HUES64 (cell line): ENCODE results near the gene IFT57.

Experiments
- H3K27ac ChIP-seq: 2 replicates; pipeline ENCODE4 v1.7.0; 2013; ENCODE audit warnings: low read depth, low read length, inconsistent platforms
- H3K27me3 ChIP-seq: 2 replicates; pipeline ENCODE4 v1.6.1; 2013; ENCODE audit warnings: mild to moderate bottlenecking, low read length; ENCODE audit not compliant: insufficient read depth
- H3K36me3 ChIP-seq: 2 replicates; pipeline ENCODE4 v1.6.1; 2013; ENCODE audit warnings: mild to moderate bottlenecking, low read length; ENCODE audit not compliant: insufficient read depth
- H3K4me1 ChIP-seq: 2 replicates; pipeline ENCODE4 v1.6.1; 2013; ENCODE audit warnings: mild to moderate bottlenecking, low read length, moderate library complexity; ENCODE audit not compliant: insufficient read depth
- H3K4me3 ChIP-seq: 2 replicates; pipeline ENCODE4 v1.5.1; 2013; ENCODE audit warnings: mild to moderate bottlenecking, low read length, moderate library complexity
- H3K9ac ChIP-seq: 2 replicates; pipeline ENCODE4 v1.6.1; 2013; ENCODE audit warnings: mild to moderate bottlenecking, low read depth, low read length
- H3K9me3 ChIP-seq: 2 replicates; pipeline ENCODE4 v1.6.1; 2013; ENCODE audit warnings: low read depth, low read length; ENCODE audit not compliant: insufficient read depth
- WGBS: fragments of 150-250, 120-280 bp; methylation state at CpG from one replicate; pipeline ENCODE4 v1.1.7; 2013; ENCODE audit warnings: missing lambda C conversion rate; 5-methylcytosine and 5-hydroxymethylcytosine counted together

The IFT57 gene

DNA sequence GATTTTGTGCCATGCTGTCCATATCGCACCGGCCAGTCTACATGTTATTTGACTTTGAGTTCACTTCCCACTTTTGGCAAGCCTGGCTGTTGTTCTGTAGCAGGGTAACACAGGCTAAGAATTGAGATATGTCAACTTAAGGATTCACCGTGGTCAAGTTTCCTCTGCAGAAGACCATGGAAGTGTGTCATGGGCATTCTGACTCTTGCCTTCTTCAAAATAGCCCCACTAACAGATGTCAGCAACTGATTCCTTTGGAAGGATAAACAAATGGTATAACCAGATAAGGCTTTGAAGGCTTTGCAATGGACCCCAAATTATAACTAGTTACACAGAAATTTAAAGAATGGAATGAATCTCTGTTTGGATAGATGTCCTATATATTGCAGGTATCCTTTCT is 111.3 kb downstream of the IFT57 start:
- Histone ChIP-seq H3K4me1 (no peaks in the 10 kb centered on the region), H3K4me3 (no peak overlapping the region), H3K9me3 (no peaks in the 10 kb centered on the region), H3K9ac (no peak overlapping the region), H3K36me3 (no peaks in the 10 kb centered on the region), H3K27ac (no peak overlapping the region), H3K27me3 (no peaks in the 10 kb centered on the region)
- 92% methylated on average over 3 of the region's 3 CpGs for WGBS
